Amniotic epithelial cell (primary cell): Measurements from ENCODE around the gene PEX26.
"Not testable (repeated sequence)": the region's sequence is repeated elsewhere in the genome, so short reads cannot be mapped to it uniquely, and the experiment has no call there.

ENCODE experiments used
- DNase-seq: peaks from one replicate; pipeline ENCODE4 v3.0.0-alpha.2; 2010; ENCODE audit warnings: low read depth

Gene PEX26

GRCh38 chr22:18056807-18057474, 20.8 kb upstream of the PEX26 start:
- no peak for DNase-seq

DNA sequence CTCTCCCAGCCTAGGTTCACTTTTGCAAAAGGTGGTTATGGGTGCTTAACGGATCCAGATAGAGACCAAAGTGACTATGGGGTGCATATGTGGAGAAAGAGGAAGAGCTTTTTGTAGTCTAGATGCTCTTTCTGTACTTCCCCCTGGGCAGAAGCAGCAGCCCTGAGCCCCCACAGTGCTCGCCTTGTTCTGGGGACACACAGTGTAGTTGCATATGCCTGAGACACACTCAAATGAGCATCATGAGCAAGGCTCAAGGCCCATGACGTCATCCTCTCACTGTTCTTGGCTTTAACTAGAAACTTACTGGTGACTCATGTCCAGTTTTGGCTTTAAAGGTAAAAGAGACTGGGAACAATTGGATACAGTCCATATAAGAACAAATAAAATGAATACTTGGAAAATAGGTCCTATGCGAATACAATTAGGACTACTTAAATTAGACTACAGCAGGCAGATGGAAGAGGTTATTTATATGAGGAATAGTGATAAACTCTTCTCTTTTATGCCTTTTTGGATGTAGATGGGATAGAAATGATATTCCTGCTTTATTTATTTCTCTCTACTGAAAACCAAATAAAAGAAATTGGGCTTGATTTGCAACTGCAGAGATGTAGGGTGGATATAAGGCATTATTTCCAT, 20.1 kb upstream of the PEX26 start:
- DNase-seq, result peak; percentile 95

GRCh38 chr22:18058371-18059093, 19.3 kb upstream of the PEX26 start:
- DNase-seq, result no peak

DNA sequence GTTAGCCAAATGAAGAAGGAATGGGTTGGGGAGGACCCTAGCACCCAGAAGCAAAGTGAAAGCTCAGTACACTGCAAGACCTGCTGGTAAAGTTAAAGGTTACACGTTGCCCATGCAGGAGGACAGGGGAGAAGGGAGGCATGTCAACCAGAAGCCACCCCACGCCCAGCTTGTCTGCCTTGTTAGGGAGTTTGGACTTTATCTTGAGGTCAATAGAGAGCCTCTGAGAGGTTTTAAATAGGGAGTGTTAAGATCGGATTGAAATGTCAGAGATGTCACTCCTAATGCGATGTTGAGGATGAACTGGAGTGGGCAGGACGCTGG, 18.7 kb upstream of the PEX26 start:
- DNase-seq, result no peak

- DNase-seq, result no peak
These were observed 18.3 kb upstream of the PEX26 start for GRCh38 chr22:18059473-18059872.

DNA sequence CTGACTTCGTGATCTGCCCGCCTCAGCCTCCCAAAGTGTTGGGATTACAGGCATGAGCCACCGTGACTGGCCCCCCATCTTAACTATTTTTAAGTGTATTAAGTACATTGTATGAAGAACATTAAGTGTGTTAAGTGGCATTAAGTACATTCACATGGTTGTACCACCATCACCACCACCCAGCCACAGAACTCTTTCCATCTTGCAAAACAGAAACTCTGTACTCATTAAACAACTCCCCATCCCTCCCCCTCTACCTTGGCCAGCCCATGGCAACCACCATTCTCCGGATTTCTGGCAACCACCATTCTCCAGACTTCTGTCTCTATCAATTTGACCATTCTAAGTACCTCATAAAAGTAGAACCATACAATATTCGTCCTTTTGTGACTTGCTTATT, 17.8 kb upstream of the PEX26 start:
- DNase-seq, result no peak

DNA sequence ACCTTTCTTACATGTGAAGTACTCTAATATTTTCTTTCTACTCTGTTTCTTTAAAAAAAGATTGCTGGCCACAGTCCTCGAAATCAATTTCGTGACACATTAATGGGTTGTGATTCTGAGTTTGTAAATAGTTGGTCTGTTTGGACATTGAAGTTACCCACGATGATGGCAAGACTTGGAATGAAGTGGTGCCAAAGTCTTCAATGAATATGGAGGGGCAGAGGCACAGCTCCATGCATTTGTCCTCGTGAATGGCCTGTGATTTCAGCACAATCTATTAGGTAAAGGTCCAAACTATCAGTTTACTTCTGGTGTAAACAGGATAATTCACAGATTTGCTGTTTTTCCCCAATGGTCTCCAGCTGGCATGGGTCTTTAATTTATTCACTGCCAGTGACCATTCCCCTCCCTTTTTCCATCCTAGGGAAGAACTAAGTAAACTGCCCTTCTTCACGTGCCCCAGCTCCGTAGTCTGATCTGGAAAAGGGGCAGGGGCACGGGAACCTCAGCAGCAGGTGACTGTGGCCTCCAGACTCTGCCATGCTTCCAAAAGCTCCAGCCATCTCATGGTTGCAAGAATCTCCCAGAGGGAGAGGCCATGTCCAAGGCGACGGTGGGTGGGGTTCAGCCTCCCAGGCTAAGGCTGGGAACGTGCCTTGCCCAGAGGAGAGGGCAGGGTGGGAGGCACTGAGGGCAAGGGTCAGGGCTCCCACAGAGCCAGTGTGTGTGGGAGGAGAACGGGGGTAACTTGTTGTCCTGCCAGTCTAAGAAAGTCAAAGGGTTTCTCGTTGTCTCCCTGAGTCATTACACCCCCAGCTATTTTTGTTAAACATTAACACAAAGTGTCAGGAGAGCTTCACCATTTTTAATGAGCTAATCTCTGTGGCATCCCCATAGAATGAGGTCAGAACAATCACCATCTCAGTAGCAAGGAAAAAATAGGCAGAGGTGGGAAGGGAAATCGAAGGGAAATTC, 16.9 kb upstream of the PEX26 start:
- DNase-seq, result peak; percentile 43

- no peak for DNase-seq
These were observed 15.4 kb upstream of the PEX26 start for GRCh38 chr22:18062421-18062820.

DNA sequence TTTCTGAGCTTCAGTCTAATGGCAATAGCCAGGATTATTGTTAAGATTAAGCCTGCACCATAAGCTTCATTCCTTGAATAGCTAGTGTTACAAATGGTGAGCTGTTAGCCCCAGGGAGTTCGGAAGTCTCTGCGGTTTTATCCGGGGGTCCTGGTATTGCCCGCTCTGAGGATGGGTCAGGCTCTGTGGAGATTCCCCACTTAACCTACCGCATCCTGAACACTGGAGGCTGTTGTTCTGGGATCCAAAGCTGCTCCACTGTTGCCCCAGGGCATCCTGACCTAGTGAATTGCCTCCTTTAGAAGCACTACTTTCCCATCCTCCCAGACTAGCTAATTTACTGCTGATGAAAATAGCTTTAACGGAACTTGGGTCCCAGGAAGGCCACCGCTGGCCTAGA, 14.5 kb upstream of the PEX26 start:
- DNase-seq, result no peak

GRCh38 chr22:18063715-18064114, 14.1 kb upstream of the PEX26 start:
- not testable (repeated sequence) for DNase-seq

DNA sequence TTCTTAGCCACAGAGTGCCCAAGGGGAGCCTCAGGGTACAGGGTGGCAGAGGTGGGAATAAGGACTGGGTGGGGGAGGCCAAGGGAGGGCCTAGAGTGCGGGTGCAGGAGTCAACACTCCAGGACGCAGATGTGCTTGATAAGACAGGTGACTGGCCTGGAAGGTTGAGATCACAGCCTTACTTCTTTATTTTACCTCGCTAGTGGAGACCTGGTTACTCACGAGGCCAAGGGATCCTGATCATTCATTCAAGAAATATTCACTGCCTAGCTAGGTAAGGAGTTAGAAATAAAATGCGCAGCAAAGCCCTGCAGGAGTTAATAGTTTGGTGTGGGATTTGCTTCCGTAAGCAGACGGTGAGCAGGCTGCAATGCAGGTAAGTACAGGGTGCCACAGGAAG, 13.2 kb upstream of the PEX26 start:
- DNase-seq, result no peak

DNA sequence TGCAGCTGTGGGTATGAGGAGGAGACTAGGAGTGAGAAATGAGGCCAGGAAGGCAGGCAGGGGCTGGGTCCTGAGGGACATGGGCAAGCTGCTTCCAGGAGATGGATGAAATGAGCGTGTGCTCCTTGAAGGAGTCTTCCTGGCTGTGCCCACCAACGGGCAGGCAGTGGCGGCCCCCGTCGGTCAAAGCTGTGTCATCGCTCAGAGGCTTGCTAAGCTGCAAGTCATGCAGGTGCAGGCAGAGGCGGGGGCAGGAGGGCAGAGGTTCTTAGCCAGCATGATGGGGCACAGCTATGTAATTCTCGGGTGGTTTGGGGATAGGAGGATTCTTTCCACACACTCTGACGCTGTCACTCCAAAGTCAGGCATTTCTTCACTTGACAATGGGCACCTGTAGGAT, 12.5 kb upstream of the PEX26 start:
- no peak for DNase-seq

DNA sequence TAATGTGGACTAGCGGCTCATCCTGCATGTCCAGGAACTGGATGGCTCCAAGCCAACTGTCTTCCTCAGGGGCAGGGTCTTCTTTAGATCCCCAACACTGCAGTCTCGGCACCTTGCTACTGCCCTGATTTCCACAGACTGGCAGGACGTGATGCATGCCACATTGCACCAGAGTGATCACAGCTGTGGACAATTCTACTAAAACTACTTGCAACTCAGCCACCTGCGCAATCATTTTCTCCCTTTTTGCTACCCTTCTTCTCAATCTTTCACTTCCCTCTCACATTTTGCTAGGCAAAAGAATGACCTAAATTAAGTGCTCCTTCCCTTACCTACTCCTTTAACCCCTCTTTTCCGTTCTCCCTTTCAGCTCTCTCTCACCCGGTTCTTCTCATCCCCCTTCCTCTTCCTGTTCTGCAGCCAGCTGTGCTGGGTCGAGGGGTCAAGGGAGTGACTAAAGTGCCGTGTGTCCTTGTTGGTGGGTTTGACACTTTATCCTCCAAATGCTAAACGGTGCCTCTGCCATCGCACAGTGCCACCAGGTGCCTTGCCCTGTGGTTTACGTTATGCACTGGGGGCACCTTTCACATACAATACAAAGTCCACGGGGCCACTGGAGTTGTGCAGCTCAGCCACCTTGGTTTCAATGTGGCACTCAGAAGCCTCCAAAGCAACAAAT, 11.5 kb upstream of the PEX26 start:
- no peak for DNase-seq

DNA sequence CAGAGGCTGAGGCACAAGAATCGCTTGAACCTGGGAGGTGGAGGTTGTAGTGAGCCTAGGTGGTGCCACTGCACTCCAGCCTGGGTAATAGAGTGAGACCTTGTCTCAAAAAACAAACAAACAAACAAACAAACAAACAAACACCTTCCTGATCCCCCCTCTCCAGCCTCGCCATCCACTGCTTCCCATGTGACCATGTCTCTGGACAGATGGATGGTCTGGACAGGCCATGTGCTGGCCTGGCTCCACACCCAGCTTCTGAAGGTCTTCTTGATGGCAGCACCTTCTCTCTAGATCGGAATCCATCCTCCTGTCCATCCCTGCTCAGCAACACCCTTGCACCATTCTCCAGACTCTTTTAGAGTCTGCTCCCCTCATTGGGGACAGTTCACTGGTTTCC, 10.7 kb upstream of the PEX26 start:
- DNase-seq, result no peak

- no peak for DNase-seq
These were observed 10.0 kb upstream of the PEX26 start for GRCh38 chr22:18067548-18068341.

GRCh38 chr22:18068381-18068988, 9.3 kb upstream of the PEX26 start:
- no peak for DNase-seq

GRCh38 chr22:18069041-18069440, 8.7 kb upstream of the PEX26 start:
- DNase-seq, result no peak

- no peak for DNase-seq
These were observed 7.7 kb upstream of the PEX26 start for GRCh38 chr22:18070041-18070440.

- no peak for DNase-seq
These were observed 7.1 kb upstream of the PEX26 start for GRCh38 chr22:18070556-18071306.
